NCI-H2029 (cell line): ENCODE measurements around the gene UBE2E1.
"Not testable (repeated sequence)": the region's sequence is repeated elsewhere in the genome, so short reads cannot be mapped to it uniquely, and the experiment has no call there.

Experiments
- DNase-seq: peaks from one replicate; lab custom pipeline; 2025; lab: John Stamatoyannopoulos, UW

Gene UBE2E1

GRCh38 chr3:23916886-23917678 is 111.3 kb downstream of the UBE2E1 start, which contains the start of the genes NKIRAS1 and RPL15:
Gene NKIRAS1 (minus strand): TSS chr3:23916990. CDS start chr3:23910904, 6,086 bp downstream.
Gene RPL15 (plus strand): TSS chr3:23917132. CDS start chr3:23917860, 728 bp downstream.
- DNase-seq: peak; percentile 98

- DNase-seq: peak; percentile 61
Measured at GRCh38 chr3:23917679-23918303, 112.0 kb downstream of the UBE2E1 start.

- DNase-seq: not testable (repeated sequence)
Measured at GRCh38 chr3:23918331-23918730, 112.6 kb downstream of the UBE2E1 start.

GRCh38 chr3:23919628-23920027 is 113.9 kb downstream of the UBE2E1 start:
- DNase-seq: no peak

- no peak for DNase-seq
Measured at GRCh38 chr3:23920151-23920655, 114.4 kb downstream of the UBE2E1 start.

GRCh38 chr3:23921052-23921511 is 115.3 kb downstream of the UBE2E1 start:
- DNase-seq: no peak

GRCh38 chr3:23923786-23924185 is 118.0 kb downstream of the UBE2E1 start:
- no peak for DNase-seq

GRCh38 chr3:23926246-23926645 is 120.5 kb downstream of the UBE2E1 start:
- no peak for DNase-seq

GRCh38 chr3:23926736-23927135 is 121.0 kb downstream of the UBE2E1 start:
- DNase-seq: no peak

GRCh38 chr3:23928524-23928923 is 122.8 kb downstream of the UBE2E1 start:
- DNase-seq: peak; percentile 14

- no peak for DNase-seq
Measured at GRCh38 chr3:23931597-23931996, 125.8 kb downstream of the UBE2E1 start.

- no peak for DNase-seq
Measured at GRCh38 chr3:23932571-23932970, 126.8 kb downstream of the UBE2E1 start.

GRCh38 chr3:23934253-23934652 is 128.5 kb downstream of the UBE2E1 start:
- DNase-seq: no peak

GRCh38 chr3:23937296-23937695 is 131.5 kb downstream of the UBE2E1 start:
- DNase-seq: no peak

GRCh38 chr3:23938688-23939087 is 132.9 kb downstream of the UBE2E1 start:
- DNase-seq: no peak

- no peak for DNase-seq
Measured at GRCh38 chr3:23940775-23941174, 135.0 kb downstream of the UBE2E1 start.
